OCI-LY3 (cell line): ENCODE results near the gene TOMM34.

Experiments
- EZH2phosphoT487 ChIP-seq: fragments of 200-600 bp; shearing (Covaris generic); IDR thresholded peaks from 2 replicates; pipeline ENCODE4 v1.6.1; 2018; ENCODE audit warnings: antibody characterized with exemption, mixed run types, low read depth
- TF ChIP-seq, protein P1 (sequence below): fragments of 200-600, 300-600 bp; sonication (generic); IDR thresholded peaks from 2 replicates; pipeline ENCODE4 v1.5.1; 2014; ENCODE audit warnings: antibody characterized with exemption, low read length, low read depth

DNA sequence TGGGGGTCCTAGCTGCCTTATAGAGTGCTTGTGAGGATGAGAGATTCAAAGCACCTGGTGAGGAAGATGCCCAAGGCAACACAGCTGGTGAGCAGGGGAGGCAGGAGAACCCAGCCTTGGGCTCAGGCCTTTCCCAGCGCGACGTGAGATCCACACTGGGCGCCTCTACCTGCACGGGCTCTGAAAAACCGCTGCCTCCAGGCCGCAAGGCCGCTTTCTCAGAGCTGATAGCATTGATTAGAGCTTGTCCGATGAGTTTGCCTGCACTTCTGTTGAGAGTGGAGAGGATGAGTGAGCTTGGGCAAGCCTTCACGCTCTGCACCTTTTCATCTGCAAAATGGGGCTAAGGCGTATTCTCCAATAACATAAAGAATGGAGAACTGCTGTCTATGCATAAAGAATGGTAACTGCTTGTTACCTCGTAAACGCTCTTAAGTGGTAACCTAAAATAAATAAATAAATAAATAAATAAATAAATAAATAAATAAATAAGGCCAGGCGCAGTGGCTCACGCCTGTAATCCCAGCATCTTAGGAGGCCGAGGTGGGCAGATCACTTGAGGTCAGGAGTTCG, 49.4 kb downstream of the TOMM34 start:
- TF ChIP-seq, protein P1, sequence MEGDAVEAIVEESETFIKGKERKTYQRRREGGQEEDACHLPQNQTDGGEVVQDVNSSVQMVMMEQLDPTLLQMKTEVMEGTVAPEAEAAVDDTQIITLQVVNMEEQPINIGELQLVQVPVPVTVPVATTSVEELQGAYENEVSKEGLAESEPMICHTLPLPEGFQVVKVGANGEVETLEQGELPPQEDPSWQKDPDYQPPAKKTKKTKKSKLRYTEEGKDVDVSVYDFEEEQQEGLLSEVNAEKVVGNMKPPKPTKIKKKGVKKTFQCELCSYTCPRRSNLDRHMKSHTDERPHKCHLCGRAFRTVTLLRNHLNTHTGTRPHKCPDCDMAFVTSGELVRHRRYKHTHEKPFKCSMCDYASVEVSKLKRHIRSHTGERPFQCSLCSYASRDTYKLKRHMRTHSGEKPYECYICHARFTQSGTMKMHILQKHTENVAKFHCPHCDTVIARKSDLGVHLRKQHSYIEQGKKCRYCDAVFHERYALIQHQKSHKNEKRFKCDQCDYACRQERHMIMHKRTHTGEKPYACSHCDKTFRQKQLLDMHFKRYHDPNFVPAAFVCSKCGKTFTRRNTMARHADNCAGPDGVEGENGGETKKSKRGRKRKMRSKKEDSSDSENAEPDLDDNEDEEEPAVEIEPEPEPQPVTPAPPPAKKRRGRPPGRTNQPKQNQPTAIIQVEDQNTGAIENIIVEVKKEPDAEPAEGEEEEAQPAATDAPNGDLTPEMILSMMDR: no peak
- TF ChIP-seq EZH2phosphoT487: no peak
